H1 (cell line): ENCODE measurements around the gene HIVEP2. TPM values are rescaled to one million over a fixed set of nuclear protein-coding genes. Genes with fewer than 3 reads are reported as not detected.

Source experiments
- CTCF ChIA-PET: fragments of 300-600 bp; sonication (Branson Sonifier 250); formaldehyde crosslinking; loops from one replicate; lab custom pipeline; 2021; ENCODE audit not compliant: partially characterized antibody; lab: Charles Lee
- POLR2A ChIA-PET: fragments of 300-600 bp; sonication (Branson Sonifier 250); formaldehyde crosslinking; loops from one replicate; lab custom pipeline; 2021; ENCODE audit warnings: inconsistent platforms; ENCODE audit not compliant: partially characterized antibody; lab: Charles Lee
- DNase-seq, 2 experiments: peaks; one replicate each; pipeline versions ENCODE4 v3.0.0 to v3.0.0-alpha.2; 2010 to 2022; ENCODE audit warnings: low spot score in 2 of 2, low read depth in 1 of 2, mixed read lengths in 1 of 2
- FAIRE-seq: peaks from 2 replicates; lab custom pipeline; 2011; peaks lifted over from hg19 to GRCh38; lab: Jason Lieb, UNC
- H2AFZ ChIP-seq: 2 replicates; pipeline ENCODE4 v1.8.1; 2012; ENCODE audit warnings: low read length, inconsistent platforms
- H2AK5ac ChIP-seq: 2 replicates; pipeline ENCODE4 v1.6.1; 2013; ENCODE audit warnings: low read depth, low read length
- H2BK120ac ChIP-seq: replicated peaks from 2 replicates; pipeline ENCODE3; 2013; ENCODE audit warnings: low read depth, low read length, inconsistent platforms
- H2BK12ac ChIP-seq: 2 replicates; pipeline ENCODE4 v1.6.1; 2013; ENCODE audit warnings: low read depth, low read length
- H2BK15ac ChIP-seq: 2 replicates; pipeline ENCODE4 v1.6.1; 2013; ENCODE audit warnings: low read length
- H2BK20ac ChIP-seq: 2 replicates; pipeline ENCODE4 v1.6.1; 2013; ENCODE audit warnings: low read length
- H2BK5ac ChIP-seq: 2 replicates; pipeline ENCODE4 v1.6.1; 2013; ENCODE audit warnings: low read depth, low read length
- H3K14ac ChIP-seq: 2 replicates; pipeline ENCODE4 v1.6.1; 2013; ENCODE audit warnings: inconsistent platforms; ENCODE audit not compliant: insufficient read length
- H3K18ac ChIP-seq: 2 replicates; pipeline ENCODE4 v1.6.1; 2013; ENCODE audit warnings: low read length; ENCODE audit errors: extremely low read depth
- H3K23ac ChIP-seq: 2 replicates; pipeline ENCODE4 v1.6.1; 2013; ENCODE audit warnings: inconsistent platforms; ENCODE audit not compliant: insufficient read length
- H3K23me2 ChIP-seq: 2 replicates; pipeline ENCODE4 v1.6.1; 2013; ENCODE audit warnings: low read depth, low read length
- H3K27ac ChIP-seq: 2 replicates; pipeline ENCODE4 v1.6.1; 2011; ENCODE audit warnings: low read depth, low read length, inconsistent platforms
- H3K27me3 ChIP-seq, 4 experiments: replicated peaks in 1 of 4; 1 replicate in 1 of 4; 2 replicates in 3 of 4; pipeline versions ENCODE4 v1.6.1 to v1.8.1; 2011 to 2013; ENCODE audit warnings: low read length in 3 of 4, mild to moderate bottlenecking in 3 of 4, inconsistent platforms in 2 of 4, mixed read lengths in 2 of 4, moderate library complexity in 1 of 4; ENCODE audit not compliant: control insufficient read depth in 3 of 4, insufficient read depth in 3 of 4; ENCODE audit errors: extremely low read depth in 1 of 4
- H3K36me3 ChIP-seq, 4 experiments: 2 replicates each; pipeline versions ENCODE4 v1.6.1 to v1.8.1; 2011 to 2013; ENCODE audit warnings: mild to moderate bottlenecking in 4 of 4, low read length in 3 of 4, moderate library complexity in 2 of 4, control low read depth in 1 of 4, inconsistent platforms in 1 of 4; ENCODE audit not compliant: insufficient read depth in 4 of 4, control insufficient read depth in 2 of 4
- H3K4ac ChIP-seq: replicated peaks from 2 replicates; pipeline ENCODE3; 2013; ENCODE audit warnings: low read length, low read depth, mixed read lengths, inconsistent platforms; ENCODE audit not compliant: insufficient read length
- H3K4me1 ChIP-seq, 4 experiments: replicated peaks in 1 of 4; 1 replicate in 1 of 4; 2 replicates in 3 of 4; pipeline versions ENCODE4 v1.6.1 to v1.8.1; 2011 to 2013; ENCODE audit warnings: low read length in 3 of 4, inconsistent platforms in 2 of 4, mixed read lengths in 1 of 4; ENCODE audit not compliant: insufficient read depth in 4 of 4, control insufficient read depth in 3 of 4
- H3K4me2 ChIP-seq, 2 experiments: 2 replicates each; pipeline versions ENCODE4 v1.6.1 to v1.8.1; 2011 to 2013; ENCODE audit warnings: low read depth in 2 of 2, low read length in 2 of 2, control low read depth in 1 of 2, inconsistent platforms in 1 of 2, mild to moderate bottlenecking in 1 of 2; ENCODE audit not compliant: insufficient read depth in 1 of 2
- H3K4me3 ChIP-seq, 4 experiments: fragments of 200-600, 300-600 bp in 1 of 4; sonication (generic), shearing (Covaris generic), sonication (Bioruptor Twin) in 1 of 4; 2 replicates each; pipeline versions ENCODE4 v1.5.1 to v1.8.1; 2011 to 2016; ENCODE audit warnings: low read length in 4 of 4, low read depth in 3 of 4, control low read depth in 2 of 4, inconsistent platforms in 2 of 4, mild to moderate bottlenecking in 2 of 4, mixed read lengths in 1 of 4, moderate library complexity in 1 of 4; ENCODE audit not compliant: insufficient read depth in 2 of 4; ENCODE audit errors: extremely low read depth in 1 of 4
- H3K56ac ChIP-seq: replicated peaks from 2 replicates; pipeline ENCODE3; 2013; ENCODE audit warnings: low read depth, mild to moderate bottlenecking, mixed read lengths, low read length, inconsistent platforms; ENCODE audit not compliant: insufficient read length
- H3K79me1 ChIP-seq: 2 replicates; pipeline ENCODE4 v1.6.1; 2013; ENCODE audit warnings: low read depth, low read length, control low read depth
- H3K79me2 ChIP-seq, 2 experiments: 2 replicates each; pipeline versions ENCODE4 v1.6.1 to v1.8.1; 2012 to 2013; ENCODE audit warnings: low read length in 2 of 2, mild to moderate bottlenecking in 2 of 2, inconsistent platforms in 1 of 2; ENCODE audit not compliant: insufficient read depth in 2 of 2, control insufficient read depth in 1 of 2
- H3K9ac ChIP-seq, 4 experiments: replicated peaks in 1 of 4; 1 replicate in 1 of 4; 2 replicates in 3 of 4; pipeline versions ENCODE4 v1.6.1 to v1.8.1; 2011 to 2013; ENCODE audit warnings: low read depth in 3 of 4, low read length in 3 of 4, control low read depth in 2 of 4, mild to moderate bottlenecking in 2 of 4, moderate library complexity in 2 of 4, inconsistent platforms in 1 of 4; ENCODE audit errors: extremely low read depth in 1 of 4
- H3K9me3 ChIP-seq, 2 experiments: 2 replicates each; pipeline versions ENCODE4 v1.6.1 to v1.8.1; 2012 to 2013; ENCODE audit warnings: mild to moderate bottlenecking in 2 of 2, moderate library complexity in 2 of 2, control low read depth in 1 of 2, inconsistent platforms in 1 of 2, low read depth in 1 of 2, low read length in 1 of 2, mixed read lengths in 1 of 2; ENCODE audit not compliant: insufficient read depth in 2 of 2
- H4K20me1 ChIP-seq, 2 experiments: replicated peaks in 1 of 2; 2 replicates each; pipeline versions ENCODE3 to v1.8.1; 2011 to 2013; ENCODE audit warnings: inconsistent platforms in 2 of 2, low read length in 2 of 2, mild to moderate bottlenecking in 1 of 2; ENCODE audit not compliant: insufficient read depth in 2 of 2, control insufficient read depth in 1 of 2
- H4K5ac ChIP-seq: 2 replicates; pipeline ENCODE4 v1.6.1; 2013; ENCODE audit warnings: low read length, low read depth, mixed read lengths, inconsistent platforms; ENCODE audit not compliant: insufficient read length
- H4K8ac ChIP-seq: 2 replicates; pipeline ENCODE4 v1.8.0; 2013; ENCODE audit warnings: mild to moderate bottlenecking, moderate library complexity, low read length, inconsistent platforms; ENCODE audit not compliant: insufficient read depth; ENCODE audit errors: extremely low read depth
- H4K91ac ChIP-seq: replicated peaks from 2 replicates; pipeline ENCODE3; 2013; ENCODE audit warnings: low read length, mixed read lengths, inconsistent platforms; ENCODE audit not compliant: insufficient read length
- HDAC6 ChIP-seq: IDR thresholded peaks from one replicate; pipeline ENCODE4 v1.7.1; 2012; ENCODE audit warnings: low read depth, mild to moderate bottlenecking, inconsistent platforms, low read length, moderate library complexity
- KDM1A ChIP-seq: fragments of 200-600, 300-600 bp; sonication (generic); IDR thresholded peaks from 2 replicates; pipeline ENCODE4 v1.7.1; 2016; ENCODE audit warnings: mild to moderate bottlenecking, low read length, borderline replicate concordance
- SP2 ChIP-seq: IDR thresholded peaks from 2 replicates; pipeline ENCODE4 v1.6.1; 2012; ENCODE audit warnings: mild to moderate bottlenecking, low read length, inconsistent platforms
- SP4 ChIP-seq: IDR thresholded peaks from 2 replicates; pipeline ENCODE4 v1.6.1; 2012; ENCODE audit warnings: low read length, inconsistent platforms
- TAF1 ChIP-seq: IDR thresholded peaks from 2 replicates; pipeline ENCODE4 v1.6.1; 2011; ENCODE audit warnings: mild to moderate bottlenecking, low read depth, low read length
- WGBS, 2 experiments: shearing (Covaris generic) in 1 of 2; methylation state at CpG; one replicate each; pipeline versions ENCODE4 v1.1.6 to v1.1.7; 2013 to 2015; ENCODE audit warnings: low lambda C conversion rate in 2 of 2, mixed read lengths in 2 of 2, inconsistent platforms in 1 of 2, low coverage in 1 of 2, missing lambda C conversion rate in 1 of 2; ENCODE audit not compliant: insufficient replicate concordance in 2 of 2, insufficient coverage in 1 of 2, insufficient read length in 1 of 2; ENCODE audit errors: extremely low coverage in 1 of 2, missing lambda C conversion rate in 1 of 2; 5-methylcytosine and 5-hydroxymethylcytosine counted together
- polyA plus RNA-seq, 7 experiments: library from polyadenylated mRNA; depleted of rRNA in 3 of 7; stranded (reverse) in 5 of 7; unstranded in 2 of 7; fragments of >200 nt in 5 of 7; fragments of 200-250 nt in 2 of 7; gene quantifications; 1 replicate in 5 of 7; 2 replicates in 1 of 7; 4 replicates in 1 of 7; pipeline versions ENCODE4 v1.2.1 to v1.2.3, GENCODE V29; 2011 to 2013; ENCODE audit warnings: missing spikeins in 2 of 7, mixed read lengths in 2 of 7
- total RNA-seq: library from RNA; stranded (reverse); fragmentation: NEBNext Ultra II Directional; extraction: Animal tissue kit (Norgen Biotek cat#: 25700); gene quantifications from 2 replicates; pipeline ENCODE4 v1.2.1, GENCODE V29; 2021
- TF ChIP-seq, protein P1 (sequence below), 3 experiments: IDR thresholded peaks; 1 replicate in 2 of 3; 2 replicates in 1 of 3; pipeline versions ENCODE4 v1.5.1 to v1.6.1; 2011; ENCODE audit warnings: low read length in 3 of 3, mild to moderate bottlenecking in 3 of 3, inconsistent platforms in 2 of 3, low read depth in 1 of 3, moderate library complexity in 1 of 3; ENCODE audit not compliant: insufficient read depth in 1 of 3; ENCODE audit errors: control extremely low read depth in 1 of 3

HIVEP2 gene
- total and polyA plus RNA-seq, 2 of the 8 experiments (the other 6 are each of a cell fraction or from before 2014, with no cell fraction given): 2.2 to 6.1 TPM

DNA sequence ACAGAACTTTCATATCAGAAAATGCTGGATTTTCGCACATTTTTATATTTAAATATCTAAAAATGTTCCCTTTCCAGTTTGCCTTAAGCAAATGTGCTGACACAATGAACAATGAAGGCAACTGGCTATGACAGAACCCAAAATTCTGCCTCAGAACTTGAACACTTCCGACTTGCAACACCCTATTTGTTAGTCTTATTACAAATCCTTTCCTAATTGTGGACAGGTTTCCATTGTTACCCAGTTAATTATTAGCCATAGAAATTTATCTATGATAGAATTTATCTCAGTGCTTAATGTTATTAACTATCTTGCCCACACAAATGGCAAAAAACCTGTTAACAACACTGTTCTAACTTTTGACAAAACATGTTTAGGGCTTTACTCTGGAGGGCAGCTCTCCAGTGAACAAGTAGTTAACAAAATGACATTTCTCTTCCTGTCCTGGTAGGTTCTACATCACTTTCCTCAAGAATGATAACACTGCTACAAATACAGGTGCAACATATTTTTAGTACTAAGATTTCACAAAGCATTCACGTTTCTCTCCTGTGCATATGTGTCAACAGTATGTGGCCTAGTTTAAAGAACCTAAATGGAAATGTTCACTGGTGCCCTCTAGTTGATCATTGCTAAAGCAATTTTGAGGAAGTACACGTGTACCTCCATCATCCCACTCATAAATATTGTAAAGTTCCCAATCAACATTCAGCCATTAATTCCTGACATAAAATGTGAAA lies 58.4 kb downstream of the HIVEP2 start:
- Histone ChIP-seq H3K27me3 (no peaks in the 10 kb centered on the region), H4K5ac (no peak overlapping the region), H2BK20ac (no peak overlapping the region), H4K8ac (no peak overlapping the region), H3K4me2 (no peak overlapping the region), H3K9me3 (no peaks in the 10 kb centered on the region), H2BK120ac (no peak overlapping the region), H3K23ac (no peak overlapping the region), H2BK12ac (no peak overlapping the region), H3K36me3 (no peaks in the 10 kb centered on the region), H3K14ac (no peak overlapping the region), H2AFZ (no peak overlapping the region), H3K9ac (no peak overlapping the region), H3K4ac (no peak overlapping the region), H3K23me2 (no peaks in the 10 kb centered on the region), H3K79me1 (no peaks in the 10 kb centered on the region), H2BK5ac (no peak overlapping the region), H3K4me3 (no peak overlapping the region), H3K27ac (no peak overlapping the region), H3K56ac (no peak overlapping the region), H3K4me1 (peaks cover 4 to 17% (median 10%) of the 10 kb centered on the region in 4 experiments; a peak in 5 of 7 replicates), H3K18ac (no peak overlapping the region), H2AK5ac (no peak overlapping the region), H4K91ac (no peak overlapping the region), H3K79me2 (no peaks in the 10 kb centered on the region; a peak in 1 of 4 replicates), H2BK15ac (no peak overlapping the region), H4K20me1 (no peaks in the 10 kb centered on the region)
- 70% methylated on average over 4 of the region's 4 CpGs; no CpG with 5 or more reads in 1 of the 2 experiments for WGBS, 2 experiments
- CTCF ChIA-PET: interaction anchor here (0.7 to 1.5 kb wide), 3 partner anchors 13 to 767 kb away, joined by 3 read pairs; no protein-coding TSS in a partner anchor
- DNase-seq (no peak), FAIRE-seq (no peak)
- POLR2A ChIA-PET: no interaction called here
- TF ChIP-seq, protein P1, sequence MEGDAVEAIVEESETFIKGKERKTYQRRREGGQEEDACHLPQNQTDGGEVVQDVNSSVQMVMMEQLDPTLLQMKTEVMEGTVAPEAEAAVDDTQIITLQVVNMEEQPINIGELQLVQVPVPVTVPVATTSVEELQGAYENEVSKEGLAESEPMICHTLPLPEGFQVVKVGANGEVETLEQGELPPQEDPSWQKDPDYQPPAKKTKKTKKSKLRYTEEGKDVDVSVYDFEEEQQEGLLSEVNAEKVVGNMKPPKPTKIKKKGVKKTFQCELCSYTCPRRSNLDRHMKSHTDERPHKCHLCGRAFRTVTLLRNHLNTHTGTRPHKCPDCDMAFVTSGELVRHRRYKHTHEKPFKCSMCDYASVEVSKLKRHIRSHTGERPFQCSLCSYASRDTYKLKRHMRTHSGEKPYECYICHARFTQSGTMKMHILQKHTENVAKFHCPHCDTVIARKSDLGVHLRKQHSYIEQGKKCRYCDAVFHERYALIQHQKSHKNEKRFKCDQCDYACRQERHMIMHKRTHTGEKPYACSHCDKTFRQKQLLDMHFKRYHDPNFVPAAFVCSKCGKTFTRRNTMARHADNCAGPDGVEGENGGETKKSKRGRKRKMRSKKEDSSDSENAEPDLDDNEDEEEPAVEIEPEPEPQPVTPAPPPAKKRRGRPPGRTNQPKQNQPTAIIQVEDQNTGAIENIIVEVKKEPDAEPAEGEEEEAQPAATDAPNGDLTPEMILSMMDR (IDR thresholded peaks at IDR 0.05; ENCODE audit: control extremely low read depth in 1 of 3, insufficient read depth in 1 of 3, low read depth in 1 of 3, low read length in 3 of 3): peak in 1 of 3 experiments; percentile 11; a peak in 1 of 4 replicates
- no peak for TF ChIP-seq SP2
- no peak for TF ChIP-seq TAF1
- TF ChIP-seq HDAC6: no peak
- TF ChIP-seq SP4: no peak
- TF ChIP-seq KDM1A: no peak
